Omental fat pad (tissue), 4 donors: Measurements from ENCODE around the gene MORN1. TPM values are rescaled to one million over a fixed set of nuclear protein-coding genes. Genes with fewer than 3 reads are reported as not detected.

Source experiments
- ATAC-seq: fragments of 150-250 bp; one replicate; pipeline ENCODE4 v1.9.1; 2016; ENCODE audit warnings: mild to moderate bottlenecking, moderate library complexity; ENCODE audit not compliant: low FRiP score
- DNase-seq: peaks from one replicate; pipeline ENCODE4 v3.0.0-alpha.2; 2019; ENCODE audit warnings: low spot score
- total RNA-seq, 4 donors: library from RNA; depleted of rRNA; stranded (reverse); fragments of >200 nt; gene quantifications; one replicate each; pipeline ENCODE4 v1.1.0, GENCODE V29; 2016
- TF ChIP-seq, protein P1 (sequence below), 3 donors: fragments of 450-650 bp; IDR thresholded peaks; one replicate each; pipeline ENCODE4 v1.5.1; 2016 to 2017; ENCODE audit warnings: antibody characterized with exemption in 3 of 3, mild to moderate bottlenecking in 3 of 3, moderate library complexity in 2 of 3

The MORN1 gene
- total RNA-seq, 4 donors from 2014 or later, result 4.0 to 9.1 (median 6.4) TPM

DNA sequence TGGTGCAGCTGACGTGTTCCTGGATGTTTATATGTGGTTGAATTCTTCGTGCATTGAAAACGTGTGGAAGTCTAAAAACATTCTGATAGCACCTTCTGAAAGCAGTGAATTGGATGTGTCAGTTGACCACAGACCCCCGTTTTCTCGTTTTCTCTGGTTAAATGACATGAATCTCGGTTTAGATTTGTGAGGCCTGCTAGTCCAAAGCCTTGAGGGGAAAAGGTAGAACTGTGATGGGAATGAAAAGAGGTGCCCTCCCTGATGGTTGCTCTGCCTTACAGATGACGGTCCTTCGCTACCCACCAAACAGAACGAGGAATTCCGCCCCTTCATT, 9.2 kb upstream of the MORN1 start:
- TF ChIP-seq, protein P1, sequence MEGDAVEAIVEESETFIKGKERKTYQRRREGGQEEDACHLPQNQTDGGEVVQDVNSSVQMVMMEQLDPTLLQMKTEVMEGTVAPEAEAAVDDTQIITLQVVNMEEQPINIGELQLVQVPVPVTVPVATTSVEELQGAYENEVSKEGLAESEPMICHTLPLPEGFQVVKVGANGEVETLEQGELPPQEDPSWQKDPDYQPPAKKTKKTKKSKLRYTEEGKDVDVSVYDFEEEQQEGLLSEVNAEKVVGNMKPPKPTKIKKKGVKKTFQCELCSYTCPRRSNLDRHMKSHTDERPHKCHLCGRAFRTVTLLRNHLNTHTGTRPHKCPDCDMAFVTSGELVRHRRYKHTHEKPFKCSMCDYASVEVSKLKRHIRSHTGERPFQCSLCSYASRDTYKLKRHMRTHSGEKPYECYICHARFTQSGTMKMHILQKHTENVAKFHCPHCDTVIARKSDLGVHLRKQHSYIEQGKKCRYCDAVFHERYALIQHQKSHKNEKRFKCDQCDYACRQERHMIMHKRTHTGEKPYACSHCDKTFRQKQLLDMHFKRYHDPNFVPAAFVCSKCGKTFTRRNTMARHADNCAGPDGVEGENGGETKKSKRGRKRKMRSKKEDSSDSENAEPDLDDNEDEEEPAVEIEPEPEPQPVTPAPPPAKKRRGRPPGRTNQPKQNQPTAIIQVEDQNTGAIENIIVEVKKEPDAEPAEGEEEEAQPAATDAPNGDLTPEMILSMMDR (IDR thresholded peaks at IDR 0.05), result no peak
- DNase-seq (no peak), ATAC-seq (no peak)

DNA sequence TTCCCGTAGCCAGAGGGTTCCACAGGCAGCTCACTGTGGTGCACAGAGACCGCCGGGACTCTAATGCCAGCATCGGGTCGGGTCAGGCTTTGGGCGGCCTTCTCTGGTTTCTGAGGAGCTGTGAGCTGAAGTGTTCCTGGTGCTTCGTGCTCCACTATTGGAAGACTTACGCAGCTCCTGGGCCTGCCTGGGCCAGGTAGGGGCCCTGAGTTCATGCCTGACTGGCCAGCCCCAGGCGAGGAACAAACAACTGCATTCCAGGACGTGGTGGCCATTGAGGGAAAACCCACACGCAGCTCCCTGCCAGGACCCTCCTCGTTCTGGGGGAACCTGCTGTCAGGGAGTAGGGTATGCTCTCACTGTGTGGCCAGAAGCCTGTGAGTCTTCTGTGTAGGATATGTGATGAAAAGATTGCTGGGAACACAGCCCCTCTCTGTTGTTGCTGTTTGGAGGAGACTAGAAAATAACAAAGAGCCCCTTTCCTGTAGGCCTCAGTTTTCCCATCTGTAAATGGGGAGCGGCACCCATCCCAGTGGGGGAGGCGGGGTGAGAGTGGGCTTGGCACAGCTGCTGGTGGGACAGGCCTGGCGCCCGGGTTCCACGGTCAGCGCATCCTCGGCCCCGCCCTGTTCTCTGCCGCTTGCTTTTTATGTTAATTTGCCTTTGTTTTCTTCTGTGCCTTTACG, 8.7 kb upstream of the MORN1 start:
- DNase-seq (no peak), ATAC-seq (no peak)
- TF ChIP-seq, protein P1 (IDR thresholded peaks at IDR 0.05), result no peak

DNA sequence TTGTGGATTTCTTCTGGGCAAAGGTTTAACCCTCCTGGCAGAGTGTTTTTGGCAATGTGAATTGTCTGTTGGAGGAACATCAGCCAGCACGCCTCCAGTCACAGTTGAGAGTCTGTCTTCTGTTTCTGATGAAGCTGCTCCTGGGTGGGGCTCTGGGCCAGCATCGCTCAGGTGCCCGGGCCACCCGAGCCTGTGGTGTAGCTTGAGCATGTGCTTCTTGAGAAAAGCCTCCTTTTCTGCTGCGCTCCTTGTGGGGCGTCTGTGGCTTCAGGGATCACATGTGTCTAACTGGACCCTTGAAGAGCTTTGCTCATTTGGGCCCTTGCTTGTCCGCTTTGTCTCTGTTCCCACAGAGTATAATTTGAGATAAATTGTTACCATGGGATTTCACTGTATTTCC, 7.5 kb upstream of the MORN1 start:
- ATAC-seq (no peak), DNase-seq (no peak)

DNA sequence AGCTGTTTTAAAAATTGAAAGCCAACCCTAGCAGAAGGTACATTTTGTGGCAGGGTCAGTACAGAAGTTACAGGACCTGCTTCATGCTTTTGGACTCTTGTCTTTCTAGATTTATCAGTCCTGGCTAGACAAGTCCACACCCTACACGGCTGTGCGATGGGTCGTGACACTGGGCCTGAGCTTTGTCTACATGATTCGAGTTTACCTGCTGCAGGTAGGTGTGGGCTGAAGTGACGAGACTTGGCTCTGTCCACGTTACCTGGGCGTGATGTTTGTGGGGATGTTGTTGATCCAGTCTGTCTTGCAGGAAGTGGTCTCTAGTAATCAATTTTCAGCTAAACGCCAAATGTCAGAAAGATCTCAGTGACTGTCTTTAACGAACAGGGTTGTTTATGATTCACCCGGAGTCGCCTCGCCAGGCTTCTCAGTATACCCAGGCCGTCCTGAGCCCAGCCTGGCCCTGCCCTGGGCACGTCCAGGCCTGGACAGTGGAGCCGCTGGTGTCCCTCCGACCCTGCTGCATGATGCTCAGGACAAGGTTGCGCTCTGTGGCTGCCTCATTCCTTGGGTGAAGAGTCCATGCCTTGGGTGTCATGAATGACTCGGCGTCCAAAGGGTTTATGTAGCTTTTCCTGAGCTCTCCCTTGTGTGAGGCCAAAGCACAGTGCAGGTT, 5.8 kb upstream of the MORN1 start:
- DNase-seq (no peak), ATAC-seq (no peak)
- TF ChIP-seq, protein P1 (IDR thresholded peaks at IDR 0.05), result no peak

More for the DNA sequence above, 7.5 kb upstream of the MORN1 start:
- TF ChIP-seq, protein P1 (IDR thresholded peaks at IDR 0.05), result no peak

DNA sequence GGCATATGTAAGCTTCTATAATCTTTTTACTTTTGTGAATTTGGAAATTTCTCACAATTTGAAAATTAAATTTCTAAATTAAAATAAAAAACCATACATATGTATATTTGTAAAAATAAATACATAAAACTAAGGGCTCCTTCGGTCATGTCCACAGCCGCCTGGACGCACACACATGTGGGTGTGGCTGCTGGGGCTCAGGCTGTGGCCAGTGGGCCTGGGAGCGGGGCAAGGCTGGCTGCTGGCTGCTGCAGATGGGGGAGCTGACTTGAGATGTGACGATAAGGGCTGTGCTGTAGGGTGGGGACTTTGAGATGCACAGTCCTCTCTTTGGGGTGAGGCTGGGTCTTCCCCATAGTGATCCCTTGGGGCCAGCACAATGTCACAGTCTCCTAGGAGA, 5.1 kb upstream of the MORN1 start:
- DNase-seq, result no peak
- no peak for ATAC-seq
- TF ChIP-seq, protein P1 (IDR thresholded peaks at IDR 0.05), result no peak

DNA sequence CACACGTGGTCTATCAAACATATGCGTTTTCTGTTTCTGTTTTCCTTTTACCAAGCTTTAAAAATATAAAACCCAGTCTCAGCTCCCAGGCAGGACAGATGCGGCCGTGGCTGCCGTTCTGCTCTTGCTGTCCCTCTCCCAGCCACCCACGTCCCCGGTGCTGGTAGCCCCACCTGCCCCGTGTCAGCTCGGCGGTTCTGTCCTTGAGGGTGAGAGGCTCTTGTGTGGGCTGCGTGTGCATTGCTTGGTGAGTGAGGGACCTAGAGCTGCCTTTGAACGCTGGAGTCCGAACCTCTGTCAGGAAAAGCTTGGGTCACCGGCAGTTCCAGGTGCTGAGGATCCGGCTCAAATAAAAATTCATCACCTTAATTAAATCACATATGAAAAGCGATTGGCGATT, 4.7 kb upstream of the MORN1 start:
- no peak for ATAC-seq
- DNase-seq, result no peak
- TF ChIP-seq, protein P1 (IDR thresholded peaks at IDR 0.05), result no peak

DNA sequence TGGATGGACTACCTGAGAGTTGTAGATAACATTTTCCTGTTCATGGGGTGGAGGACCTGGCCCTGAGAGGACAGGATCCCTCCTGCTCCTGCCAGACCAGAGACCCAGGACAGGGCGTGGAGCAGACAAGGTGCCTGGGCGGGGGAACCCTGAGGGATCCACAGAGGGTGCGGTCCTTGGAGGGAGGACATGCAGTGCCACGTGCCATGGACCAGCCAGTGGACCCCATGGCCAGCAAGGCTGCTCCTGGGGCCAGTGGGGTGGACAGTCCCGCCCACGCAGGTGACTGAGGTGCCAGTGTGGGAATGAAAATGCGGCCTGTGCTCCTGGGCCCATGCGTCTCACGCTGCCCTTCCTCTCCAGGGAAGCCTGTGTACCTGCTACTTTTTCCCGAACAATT, 3.9 kb upstream of the MORN1 start:
- TF ChIP-seq, protein P1 (IDR thresholded peaks at IDR 0.05), result no peak
- DNase-seq (no peak), ATAC-seq (no peak)
